ENCODE measurements around the gene FRMD8.
A peak's percentile ranks its signal among the peaks of the same experiment; 100 is the strongest.

FRMD8 gene

GRCh38 chr11:65355776-65356393, 30.6 kb upstream of the FRMD8 start:
- no peak overlapping the region for H3K27ac ChIP-seq (ENCODE audit: low read length)
- peaks cover 7% of the 10 kb centered on the region for H3K4me1 ChIP-seq (ENCODE audit: control insufficient read depth, low read depth, low read length)
- peaks cover 11% of the 10 kb centered on the region for H3K36me3 ChIP-seq (ENCODE audit: control insufficient read depth, low read depth, low read length)
- peak overlapping the region; percentile 59 for H3K4me3 ChIP-seq (ENCODE audit: low read length)
- H3K9me3 ChIP-seq (ENCODE audit: control insufficient read depth, low read depth, low read length) = no peaks in the 10 kb centered on the region
- H3K27me3 ChIP-seq (ENCODE audit: control insufficient read depth, insufficient read depth, low read length) = peaks cover 24% of the 10 kb centered on the region
- H3K9ac ChIP-seq (ENCODE audit: low read length) = no peak overlapping the region

GRCh38 chr11:65356394-65356972, 30.0 kb upstream of the FRMD8 start:
- Histone ChIP-seq H3K36me3 (ENCODE audit: control insufficient read depth, low read depth, low read length) (peaks cover 5% of the 10 kb centered on the region), H3K9me3 (ENCODE audit: control insufficient read depth, low read depth, low read length) (no peaks in the 10 kb centered on the region), H3K27ac (ENCODE audit: low read length) (no peak overlapping the region), H3K4me1 (ENCODE audit: control insufficient read depth, low read depth, low read length) (peaks cover 7% of the 10 kb centered on the region), H3K4me3 (ENCODE audit: low read length) (no peak overlapping the region), H3K9ac (ENCODE audit: low read length) (no peak overlapping the region), H3K27me3 (ENCODE audit: control insufficient read depth, insufficient read depth, low read length) (peaks cover 24% of the 10 kb centered on the region)

GRCh38 chr11:65357856-65358356, 28.5 kb upstream of the FRMD8 start:
- no peak overlapping the region for H3K27ac ChIP-seq (ENCODE audit: low read length)
- no peaks in the 10 kb centered on the region for H3K9me3 ChIP-seq (ENCODE audit: control insufficient read depth, low read depth, low read length)
- no peak overlapping the region for H3K9ac ChIP-seq (ENCODE audit: low read length)
- H3K4me3 ChIP-seq (ENCODE audit: low read length) = no peak overlapping the region
- peaks cover 7% of the 10 kb centered on the region for H3K4me1 ChIP-seq (ENCODE audit: control insufficient read depth, low read depth, low read length)
- peaks cover 24% of the 10 kb centered on the region for H3K27me3 ChIP-seq (ENCODE audit: control insufficient read depth, insufficient read depth, low read length)
- no peaks in the 10 kb centered on the region for H3K36me3 ChIP-seq (ENCODE audit: control insufficient read depth, low read depth, low read length)

GRCh38 chr11:65362320-65362931, 24.0 kb upstream of the FRMD8 start:
- H3K36me3 ChIP-seq (ENCODE audit: control insufficient read depth, low read depth, low read length) = no peaks in the 10 kb centered on the region
- no peak overlapping the region for H3K4me3 ChIP-seq (ENCODE audit: low read length)
- no peaks in the 10 kb centered on the region for H3K9me3 ChIP-seq (ENCODE audit: control insufficient read depth, low read depth, low read length)
- H3K4me1 ChIP-seq (ENCODE audit: control insufficient read depth, low read depth, low read length) = no peaks in the 10 kb centered on the region
- H3K27ac ChIP-seq (ENCODE audit: low read length) = no peak overlapping the region
- no peak overlapping the region for H3K9ac ChIP-seq (ENCODE audit: low read length)
- H3K27me3 ChIP-seq (ENCODE audit: control insufficient read depth, insufficient read depth, low read length) = peaks cover 2% of the 10 kb centered on the region

- Histone ChIP-seq H3K4me1 (ENCODE audit: control insufficient read depth, low read depth, low read length) (no peaks in the 10 kb centered on the region), H3K27ac (ENCODE audit: low read length) (no peak overlapping the region), H3K4me3 (ENCODE audit: low read length) (no peak overlapping the region), H3K9me3 (ENCODE audit: control insufficient read depth, low read depth, low read length) (no peaks in the 10 kb centered on the region), H3K36me3 (ENCODE audit: control insufficient read depth, low read depth, low read length) (no peaks in the 10 kb centered on the region), H3K9ac (ENCODE audit: low read length) (no peak overlapping the region), H3K27me3 (ENCODE audit: control insufficient read depth, insufficient read depth, low read length) (no peaks in the 10 kb centered on the region)
These were observed 23.5 kb upstream of the FRMD8 start for GRCh38 chr11:65362966-65363365.

GRCh38 chr11:65363770-65364169, 22.7 kb upstream of the FRMD8 start:
- no peak overlapping the region for H3K27ac ChIP-seq (ENCODE audit: low read length)
- no peak overlapping the region for H3K4me3 ChIP-seq (ENCODE audit: low read length)
- H3K27me3 ChIP-seq (ENCODE audit: control insufficient read depth, insufficient read depth, low read length) = no peaks in the 10 kb centered on the region
- no peak overlapping the region for H3K9ac ChIP-seq (ENCODE audit: low read length)
- no peaks in the 10 kb centered on the region for H3K4me1 ChIP-seq (ENCODE audit: control insufficient read depth, low read depth, low read length)
- no peaks in the 10 kb centered on the region for H3K36me3 ChIP-seq (ENCODE audit: control insufficient read depth, low read depth, low read length)
- H3K9me3 ChIP-seq (ENCODE audit: control insufficient read depth, low read depth, low read length) = no peaks in the 10 kb centered on the region

GRCh38 chr11:65366340-65366773, 20.1 kb upstream of the FRMD8 start:
- Histone ChIP-seq H3K9ac (ENCODE audit: low read length) (no peak overlapping the region), H3K4me1 (ENCODE audit: control insufficient read depth, low read depth, low read length) (no peaks in the 10 kb centered on the region), H3K4me3 (ENCODE audit: low read length) (no peak overlapping the region), H3K9me3 (ENCODE audit: control insufficient read depth, low read depth, low read length) (no peaks in the 10 kb centered on the region), H3K27me3 (ENCODE audit: control insufficient read depth, insufficient read depth, low read length) (no peaks in the 10 kb centered on the region), H3K36me3 (ENCODE audit: control insufficient read depth, low read depth, low read length) (no peaks in the 10 kb centered on the region), H3K27ac (ENCODE audit: low read length) (no peak overlapping the region)

- Histone ChIP-seq H3K4me1 (ENCODE audit: control insufficient read depth, low read depth, low read length) (no peaks in the 10 kb centered on the region), H3K9ac (ENCODE audit: low read length) (no peak overlapping the region), H3K36me3 (ENCODE audit: control insufficient read depth, low read depth, low read length) (no peaks in the 10 kb centered on the region), H3K4me3 (ENCODE audit: low read length) (no peak overlapping the region), H3K27ac (ENCODE audit: low read length) (no peak overlapping the region), H3K9me3 (ENCODE audit: control insufficient read depth, low read depth, low read length) (no peaks in the 10 kb centered on the region), H3K27me3 (ENCODE audit: control insufficient read depth, insufficient read depth, low read length) (no peaks in the 10 kb centered on the region)
These were observed 15.8 kb upstream of the FRMD8 start for GRCh38 chr11:65370659-65371049.

GRCh38 chr11:65373839-65374580, 12.4 kb upstream of the FRMD8 start:
- H3K27me3 ChIP-seq (ENCODE audit: control insufficient read depth, insufficient read depth, low read length) = no peaks in the 10 kb centered on the region
- no peak overlapping the region for H3K4me3 ChIP-seq (ENCODE audit: low read length)
- H3K36me3 ChIP-seq (ENCODE audit: control insufficient read depth, low read depth, low read length) = no peaks in the 10 kb centered on the region
- no peaks in the 10 kb centered on the region for H3K4me1 ChIP-seq (ENCODE audit: control insufficient read depth, low read depth, low read length)
- no peak overlapping the region for H3K9ac ChIP-seq (ENCODE audit: low read length)
- no peaks in the 10 kb centered on the region for H3K9me3 ChIP-seq (ENCODE audit: control insufficient read depth, low read depth, low read length)
- H3K27ac ChIP-seq (ENCODE audit: low read length) = no peak overlapping the region

GRCh38 chr11:65375012-65375411, 11.4 kb upstream of the FRMD8 start:
- Histone ChIP-seq H3K4me1 (ENCODE audit: control insufficient read depth, low read depth, low read length) (no peaks in the 10 kb centered on the region), H3K27ac (ENCODE audit: low read length) (no peak overlapping the region), H3K9ac (ENCODE audit: low read length) (no peak overlapping the region), H3K4me3 (ENCODE audit: low read length) (no peak overlapping the region), H3K9me3 (ENCODE audit: control insufficient read depth, low read depth, low read length) (no peaks in the 10 kb centered on the region), H3K36me3 (ENCODE audit: control insufficient read depth, low read depth, low read length) (no peaks in the 10 kb centered on the region), H3K27me3 (ENCODE audit: control insufficient read depth, insufficient read depth, low read length) (no peaks in the 10 kb centered on the region)

GRCh38 chr11:65376138-65376713, 10.2 kb upstream of the FRMD8 start:
- Histone ChIP-seq H3K9ac (ENCODE audit: low read length) (no peak overlapping the region), H3K4me1 (ENCODE audit: control insufficient read depth, low read depth, low read length) (no peaks in the 10 kb centered on the region), H3K36me3 (ENCODE audit: control insufficient read depth, low read depth, low read length) (no peaks in the 10 kb centered on the region), H3K9me3 (ENCODE audit: control insufficient read depth, low read depth, low read length) (no peaks in the 10 kb centered on the region), H3K27ac (ENCODE audit: low read length) (no peak overlapping the region), H3K27me3 (ENCODE audit: control insufficient read depth, insufficient read depth, low read length) (no peaks in the 10 kb centered on the region), H3K4me3 (ENCODE audit: low read length) (no peak overlapping the region)

Data from iPS-18a (cell line).